Measurements from ENCODE around the gene DONSON.

The DONSON gene

DNA sequence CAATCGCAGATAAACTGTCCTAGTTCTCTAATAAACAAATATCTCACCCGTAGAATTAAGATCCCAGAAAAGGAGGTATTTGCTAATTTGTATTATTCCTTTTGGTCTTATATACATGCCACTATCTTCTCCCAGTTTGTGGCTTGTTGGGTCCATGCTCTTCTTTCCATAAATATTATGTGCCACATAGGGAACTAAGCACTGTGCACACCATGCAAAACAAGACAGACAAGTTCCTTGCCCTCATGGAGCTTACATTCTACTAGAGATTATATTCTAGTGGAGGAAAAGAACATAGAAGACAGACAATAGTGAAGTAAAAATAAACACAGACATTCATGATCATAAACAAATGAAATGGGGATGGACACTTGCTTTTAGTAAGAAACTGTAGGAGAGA, 51.3 kb downstream of the DONSON start:
- TF ChIP-seq, protein P1, sequence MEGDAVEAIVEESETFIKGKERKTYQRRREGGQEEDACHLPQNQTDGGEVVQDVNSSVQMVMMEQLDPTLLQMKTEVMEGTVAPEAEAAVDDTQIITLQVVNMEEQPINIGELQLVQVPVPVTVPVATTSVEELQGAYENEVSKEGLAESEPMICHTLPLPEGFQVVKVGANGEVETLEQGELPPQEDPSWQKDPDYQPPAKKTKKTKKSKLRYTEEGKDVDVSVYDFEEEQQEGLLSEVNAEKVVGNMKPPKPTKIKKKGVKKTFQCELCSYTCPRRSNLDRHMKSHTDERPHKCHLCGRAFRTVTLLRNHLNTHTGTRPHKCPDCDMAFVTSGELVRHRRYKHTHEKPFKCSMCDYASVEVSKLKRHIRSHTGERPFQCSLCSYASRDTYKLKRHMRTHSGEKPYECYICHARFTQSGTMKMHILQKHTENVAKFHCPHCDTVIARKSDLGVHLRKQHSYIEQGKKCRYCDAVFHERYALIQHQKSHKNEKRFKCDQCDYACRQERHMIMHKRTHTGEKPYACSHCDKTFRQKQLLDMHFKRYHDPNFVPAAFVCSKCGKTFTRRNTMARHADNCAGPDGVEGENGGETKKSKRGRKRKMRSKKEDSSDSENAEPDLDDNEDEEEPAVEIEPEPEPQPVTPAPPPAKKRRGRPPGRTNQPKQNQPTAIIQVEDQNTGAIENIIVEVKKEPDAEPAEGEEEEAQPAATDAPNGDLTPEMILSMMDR (conservative IDR thresholded peaks at IDR 0.05; ENCODE audit: low read length), result no peak
- H3K4me3 ChIP-seq (ENCODE audit: low read length), result no peak overlapping the region
- DNase-seq (ENCODE audit: low read depth), result no peak

DNA sequence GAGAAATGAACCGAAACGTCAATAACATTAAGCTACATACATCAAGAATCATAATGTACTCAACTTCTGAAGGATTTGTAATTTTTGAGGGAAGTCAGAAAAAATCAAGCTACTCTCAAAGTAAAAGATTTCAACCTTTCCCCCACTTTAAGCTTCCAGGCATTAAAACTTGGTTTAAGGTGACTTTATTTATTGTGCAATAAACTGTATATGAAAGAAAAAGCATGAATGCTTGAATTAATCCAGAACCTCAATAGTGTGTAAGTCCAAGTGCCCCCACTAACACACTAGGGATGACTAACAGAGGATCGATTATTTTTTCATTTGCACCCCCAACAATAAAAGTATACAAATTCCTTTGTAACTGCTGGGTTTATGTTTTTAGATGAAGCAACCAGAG, 57.5 kb downstream of the DONSON start:
- TF ChIP-seq, protein P1 (conservative IDR thresholded peaks at IDR 0.05; ENCODE audit: low read length), result no peak
- H3K4me3 ChIP-seq (ENCODE audit: low read length), result no peak overlapping the region
- no peak for DNase-seq (ENCODE audit: low read depth)

All from AG10803 (cell line).